Thyroid gland (tissue), 4 donors: ENCODE results near the gene LMO7.

ENCODE experiments used
- POLR2A ChIP-seq, 2 donors: fragments of 450-650 bp; IDR thresholded peaks; one replicate each; pipeline ENCODE4 v1.6.1; 2017; ENCODE audit warnings: antibody characterized with exemption in 2 of 2, mild to moderate bottlenecking in 2 of 2, moderate library complexity in 1 of 2
- TF ChIP-seq, protein P1 (sequence below), 6 experiments: fragments of 200-600 bp in 3 of 6; fragments of 450-650 bp in 3 of 6; sonication (generic) in 3 of 6; IDR thresholded peaks; one replicate each; pipeline ENCODE4 v1.5.1; 2016 to 2019; ENCODE audit warnings: antibody characterized with exemption in 6 of 6, mild to moderate bottlenecking in 2 of 6, inconsistent platforms in 1 of 6, moderate library complexity in 1 of 6

DNA sequence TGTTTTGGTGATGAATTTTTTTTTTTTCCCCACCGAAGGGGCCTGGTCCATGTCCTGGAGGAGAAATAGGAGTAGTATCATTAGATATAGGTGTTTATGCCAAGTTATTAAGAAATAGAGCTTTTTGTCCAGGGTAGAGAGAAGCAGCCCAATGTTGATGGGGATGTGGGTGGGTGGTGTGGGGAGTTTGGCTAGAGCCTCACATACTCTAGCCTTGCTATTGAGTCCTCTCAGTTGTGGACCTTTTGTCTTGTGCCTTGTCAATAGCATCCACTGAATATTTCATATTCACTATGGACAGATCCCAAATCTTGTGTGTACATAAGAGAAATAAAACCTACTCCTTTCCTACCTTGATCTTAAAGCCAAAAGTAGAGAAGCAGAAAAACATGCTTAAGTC, 134.0 kb downstream of the LMO7 start:
- TF ChIP-seq, protein P1, sequence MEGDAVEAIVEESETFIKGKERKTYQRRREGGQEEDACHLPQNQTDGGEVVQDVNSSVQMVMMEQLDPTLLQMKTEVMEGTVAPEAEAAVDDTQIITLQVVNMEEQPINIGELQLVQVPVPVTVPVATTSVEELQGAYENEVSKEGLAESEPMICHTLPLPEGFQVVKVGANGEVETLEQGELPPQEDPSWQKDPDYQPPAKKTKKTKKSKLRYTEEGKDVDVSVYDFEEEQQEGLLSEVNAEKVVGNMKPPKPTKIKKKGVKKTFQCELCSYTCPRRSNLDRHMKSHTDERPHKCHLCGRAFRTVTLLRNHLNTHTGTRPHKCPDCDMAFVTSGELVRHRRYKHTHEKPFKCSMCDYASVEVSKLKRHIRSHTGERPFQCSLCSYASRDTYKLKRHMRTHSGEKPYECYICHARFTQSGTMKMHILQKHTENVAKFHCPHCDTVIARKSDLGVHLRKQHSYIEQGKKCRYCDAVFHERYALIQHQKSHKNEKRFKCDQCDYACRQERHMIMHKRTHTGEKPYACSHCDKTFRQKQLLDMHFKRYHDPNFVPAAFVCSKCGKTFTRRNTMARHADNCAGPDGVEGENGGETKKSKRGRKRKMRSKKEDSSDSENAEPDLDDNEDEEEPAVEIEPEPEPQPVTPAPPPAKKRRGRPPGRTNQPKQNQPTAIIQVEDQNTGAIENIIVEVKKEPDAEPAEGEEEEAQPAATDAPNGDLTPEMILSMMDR (IDR thresholded peaks at IDR 0.05), result no peak
- no peak for TF ChIP-seq POLR2A (IDR thresholded peaks at IDR 0.05)
